Liver (tissue), 2 donors: ENCODE measurements around the gene HARBI1.

Source experiments
- CTCF ChIP-seq: fragments of 150-350 bp; IDR thresholded peaks from 2 replicates; pipeline ENCODE4 v1.5.1; 2017; ENCODE audit warnings: improper control_type of control experiment, low read depth, low read length; ENCODE audit not compliant: missing input control
- FOXA2 ChIP-seq: IDR thresholded peaks from 2 replicates; pipeline ENCODE4 v1.6.1; 2016; ENCODE audit warnings: antibody characterized with exemption
- MAX ChIP-seq: IDR thresholded peaks from 2 replicates; pipeline ENCODE4 v1.6.1; 2016; ENCODE audit warnings: antibody characterized with exemption
- REST ChIP-seq: IDR thresholded peaks from 2 replicates; pipeline ENCODE4 v1.6.1; 2016; ENCODE audit warnings: antibody characterized with exemption, mild to moderate bottlenecking
- donor health status: healthy.

GRCh38 chr11:46588915-46589314 lies 28.1 kb downstream of the HARBI1 start:
- no peak for TF ChIP-seq MAX
- TF ChIP-seq CTCF, result no peak
- no peak for TF ChIP-seq REST
- TF ChIP-seq FOXA2, result no peak
